GM13976 (cell line): ENCODE results near the gene PLXNA2.

Source experiments
- DNase-seq: peaks from one replicate; pipeline ENCODE4 v3.0.0; 2012; ENCODE audit warnings: low spot score
- CTCF ChIP-seq: IDR thresholded peaks from 2 replicates; pipeline ENCODE4 v1.5.1; 2012; ENCODE audit warnings: borderline replicate concordance, mild to moderate bottlenecking; ENCODE audit not compliant: insufficient read depth; ENCODE audit errors: extremely low read depth, missing control alignments, control extremely low read depth
- in situ Hi-C: fragments of 300-500 bp; cut with MboI; formaldehyde crosslinking; loops from one replicate; pipeline ENCODE4 v1.12.0; 2022; ENCODE audit warnings: low sequenced_read_pairs, mixed read lengths, inconsistent platforms; ENCODE audit not compliant: unreplicated experiment

Gene PLXNA2

DNA sequence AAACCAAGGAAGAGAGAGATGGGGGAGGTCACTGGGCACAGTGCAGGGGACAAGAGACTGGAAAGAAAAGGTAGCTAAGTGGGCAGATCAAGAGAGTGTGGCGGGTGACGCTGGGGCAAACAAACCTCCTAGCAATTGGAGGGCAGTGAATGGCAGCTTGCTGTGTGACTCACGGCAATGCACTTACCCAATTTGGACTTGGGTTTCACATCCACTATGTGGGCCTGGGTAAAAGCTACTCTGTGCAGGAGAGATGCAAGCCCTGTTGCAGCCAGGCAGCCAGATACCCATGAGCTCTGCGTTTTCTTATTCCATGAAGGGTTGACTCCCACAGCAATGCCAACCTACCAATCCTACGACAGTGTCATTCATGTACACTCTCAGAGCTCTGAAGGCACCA lies 9.5 kb downstream of the PLXNA2 start:
- in situ Hi-C loops = no loop called here
- TF ChIP-seq CTCF = no peak
- no peak for DNase-seq

DNA sequence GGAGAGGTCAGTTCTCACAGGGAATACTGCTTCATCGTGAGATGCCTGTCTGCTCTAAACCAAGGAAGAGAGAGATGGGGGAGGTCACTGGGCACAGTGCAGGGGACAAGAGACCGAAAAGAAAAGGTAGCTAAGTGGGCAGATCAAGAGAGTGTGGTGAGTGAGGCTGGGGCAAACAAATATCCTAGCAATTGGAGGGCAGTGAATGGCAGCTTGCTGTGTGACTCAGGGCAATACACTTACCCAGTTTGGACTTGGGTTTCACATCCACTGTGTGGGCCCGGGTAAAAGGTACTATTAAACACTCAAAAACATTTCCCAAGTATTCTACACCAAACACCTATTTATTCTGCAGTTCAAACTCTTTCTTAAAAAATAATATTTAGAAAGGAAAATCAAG lies 10.2 kb downstream of the PLXNA2 start:
- no peak for DNase-seq
- in situ Hi-C loops = no loop called here
- TF ChIP-seq CTCF = no peak

- DNase-seq = no peak
- in situ Hi-C loops = no loop called here
- TF ChIP-seq CTCF = no peak
Measured at GRCh38 chr1:208233546-208233945, 10.6 kb downstream of the PLXNA2 start.

GRCh38 chr1:208232662-208233038 lies 11.5 kb downstream of the PLXNA2 start:
- TF ChIP-seq CTCF = no peak
- in situ Hi-C loops = no loop called here
- no peak for DNase-seq

DNA sequence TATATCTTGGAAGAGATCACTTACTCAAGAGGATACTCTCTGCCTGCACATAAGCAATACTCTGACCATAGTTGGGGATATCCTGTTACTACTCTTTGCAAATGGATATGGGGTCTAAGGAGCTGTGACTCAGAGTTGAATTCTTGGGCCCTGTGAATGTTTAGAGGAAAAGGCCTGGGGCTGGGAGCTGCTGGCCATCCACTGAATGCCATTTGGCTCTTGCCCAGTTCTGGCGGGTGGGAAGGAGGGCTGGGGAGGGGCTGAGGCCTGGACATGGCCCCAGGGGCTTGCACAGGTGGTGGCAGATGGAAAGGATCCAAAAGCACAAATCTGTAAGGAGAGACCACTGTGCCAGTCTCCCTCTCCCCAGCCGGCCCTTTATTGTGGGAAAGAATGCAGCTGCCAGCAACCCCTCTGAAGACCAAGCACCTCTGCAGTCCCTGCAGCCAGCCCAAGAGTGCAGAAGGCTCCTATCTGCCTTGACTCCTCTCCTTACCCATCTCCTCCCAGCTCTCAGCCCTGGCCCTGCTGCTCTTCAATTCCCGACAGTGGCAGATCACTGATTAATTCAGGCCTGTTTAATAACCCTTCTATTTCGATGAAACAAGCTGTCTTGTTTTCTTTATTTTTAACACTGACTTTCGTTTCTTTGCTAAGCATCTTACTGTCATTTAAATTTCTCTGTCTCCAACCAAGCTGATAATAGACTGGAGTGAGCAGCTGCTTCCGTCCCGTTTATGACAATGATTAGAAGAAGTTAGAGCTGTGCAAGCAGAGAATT lies 12.1 kb downstream of the PLXNA2 start:
- no peak for TF ChIP-seq CTCF
- DNase-seq = no peak
- in situ Hi-C loops = no loop called here

DNA sequence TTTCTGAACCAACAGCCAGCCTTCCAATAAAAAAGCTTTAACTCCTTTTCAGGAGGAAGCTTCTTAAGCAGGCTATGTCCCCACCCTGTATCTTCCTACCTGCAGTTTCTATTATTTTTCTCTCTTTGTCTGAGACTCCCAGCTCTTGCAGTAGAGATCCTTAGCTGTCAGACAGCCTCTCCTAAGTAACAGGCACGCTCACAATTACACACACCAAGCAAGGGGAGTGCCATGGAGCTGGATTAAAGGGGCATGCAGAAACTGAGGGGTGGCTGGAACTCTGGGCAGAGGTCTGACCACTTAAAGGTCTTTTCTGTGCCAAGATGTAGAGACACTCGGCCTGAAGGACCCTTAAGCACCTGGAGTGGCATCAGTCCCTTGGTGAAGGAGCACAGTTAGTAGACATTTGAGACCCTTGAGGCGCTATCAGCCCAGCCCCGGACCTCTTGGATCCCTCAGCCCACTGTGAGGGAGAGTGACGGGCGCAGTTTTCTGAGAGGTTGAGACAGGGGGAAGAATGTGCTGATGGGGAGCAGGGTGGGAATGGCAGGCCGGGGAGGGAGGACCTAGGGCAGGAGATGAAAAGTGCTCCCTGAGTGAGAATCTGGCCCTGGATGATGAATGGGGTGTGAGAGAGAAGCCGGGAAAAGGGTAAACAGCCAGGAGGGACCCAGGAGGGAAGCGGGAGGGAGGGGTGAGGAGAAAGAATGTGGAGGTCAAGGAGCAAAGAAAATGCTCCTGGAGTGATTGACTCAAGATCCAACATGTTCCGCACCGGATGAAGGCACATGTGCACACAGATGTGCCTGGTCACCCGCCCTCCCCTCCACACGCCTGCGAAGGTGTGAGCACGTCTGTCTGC lies 13.3 kb downstream of the PLXNA2 start:
- no peak for TF ChIP-seq CTCF
- DNase-seq = no peak
- in situ Hi-C loops = no loop called here
